Measurements from ENCODE around the gene KLHL10.

KLHL10 gene

GRCh38 chr17:41860254-41860931 is 22.8 kb downstream of the KLHL10 start:
- Histone ChIP-seq H3F3A (ENCODE audit: control insufficient read depth, insufficient read depth) (no peaks in the 10 kb centered on the region), H3K9me3 (ENCODE audit: control insufficient read depth, insufficient read depth, low read length) (no peaks in the 10 kb centered on the region), H3K4me3 (ENCODE audit: low read length) (no peak overlapping the region), H3K9me2 (replicated peaks; ENCODE audit: control insufficient read depth, low read length) (no peaks in the 10 kb centered on the region), H4K20me1 (ENCODE audit: control insufficient read depth, insufficient read depth, low read depth, low read length) (peaks cover 20% of the 10 kb centered on the region), H3K4me2 (ENCODE audit: low read length) (no peak overlapping the region), H3K27ac (ENCODE audit: low read depth, low read length) (no peak overlapping the region), H3K36me3 (ENCODE audit: control insufficient read depth, low read length) (peaks cover 11% of the 10 kb centered on the region), H3K4me1 (ENCODE audit: control insufficient read depth, low read length) (peaks cover 21% of the 10 kb centered on the region), H3K27me3 (ENCODE audit: control insufficient read depth, low read length) (no peaks in the 10 kb centered on the region), H3K79me2 (ENCODE audit: control insufficient read depth, low read length) (peaks cover 94% of the 10 kb centered on the region)
- TF ChIP-seq, protein P1, sequence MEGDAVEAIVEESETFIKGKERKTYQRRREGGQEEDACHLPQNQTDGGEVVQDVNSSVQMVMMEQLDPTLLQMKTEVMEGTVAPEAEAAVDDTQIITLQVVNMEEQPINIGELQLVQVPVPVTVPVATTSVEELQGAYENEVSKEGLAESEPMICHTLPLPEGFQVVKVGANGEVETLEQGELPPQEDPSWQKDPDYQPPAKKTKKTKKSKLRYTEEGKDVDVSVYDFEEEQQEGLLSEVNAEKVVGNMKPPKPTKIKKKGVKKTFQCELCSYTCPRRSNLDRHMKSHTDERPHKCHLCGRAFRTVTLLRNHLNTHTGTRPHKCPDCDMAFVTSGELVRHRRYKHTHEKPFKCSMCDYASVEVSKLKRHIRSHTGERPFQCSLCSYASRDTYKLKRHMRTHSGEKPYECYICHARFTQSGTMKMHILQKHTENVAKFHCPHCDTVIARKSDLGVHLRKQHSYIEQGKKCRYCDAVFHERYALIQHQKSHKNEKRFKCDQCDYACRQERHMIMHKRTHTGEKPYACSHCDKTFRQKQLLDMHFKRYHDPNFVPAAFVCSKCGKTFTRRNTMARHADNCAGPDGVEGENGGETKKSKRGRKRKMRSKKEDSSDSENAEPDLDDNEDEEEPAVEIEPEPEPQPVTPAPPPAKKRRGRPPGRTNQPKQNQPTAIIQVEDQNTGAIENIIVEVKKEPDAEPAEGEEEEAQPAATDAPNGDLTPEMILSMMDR (IDR thresholded peaks at IDR 0.05; ENCODE audit: low read depth, low read length, poor library complexity, severe bottlenecking) = no peak

GRCh38 chr17:41863074-41863848 is 25.6 kb downstream of the KLHL10 start:
- TF ChIP-seq, protein P1 (IDR thresholded peaks at IDR 0.05; ENCODE audit: low read depth, low read length, poor library complexity, severe bottlenecking) = no peak
- TF ChIP-seq EZH2phosphoT487 (IDR thresholded peaks at IDR 0.05; ENCODE audit: borderline replicate concordance, low read length) = no peak
- peaks cover 25% of the 10 kb centered on the region for H3K4me1 ChIP-seq (ENCODE audit: control insufficient read depth, low read length)
- H3K36me3 ChIP-seq (ENCODE audit: control insufficient read depth, low read length) = peaks cover 26% of the 10 kb centered on the region
- peaks cover 13% of the 10 kb centered on the region for H3F3A ChIP-seq (ENCODE audit: control insufficient read depth, insufficient read depth)
- no peaks in the 10 kb centered on the region for H3K9me3 ChIP-seq (ENCODE audit: control insufficient read depth, insufficient read depth, low read length)
- no peaks in the 10 kb centered on the region for H3K9me2 ChIP-seq (replicated peaks; ENCODE audit: control insufficient read depth, low read length)
- peaks cover 67% of the 10 kb centered on the region for H3K79me2 ChIP-seq (ENCODE audit: control insufficient read depth, low read length)
- H3K4me2 ChIP-seq (ENCODE audit: low read length) = peak overlapping the region; percentile 94
- peaks cover 20% of the 10 kb centered on the region for H4K20me1 ChIP-seq (ENCODE audit: control insufficient read depth, insufficient read depth, low read depth, low read length)
- H3K4me3 ChIP-seq (ENCODE audit: low read length) = peak overlapping the region; percentile 95
- no peaks in the 10 kb centered on the region for H3K27me3 ChIP-seq (ENCODE audit: control insufficient read depth, low read length)
- no peak overlapping the region for H3K27ac ChIP-seq (ENCODE audit: low read depth, low read length)

DNA sequence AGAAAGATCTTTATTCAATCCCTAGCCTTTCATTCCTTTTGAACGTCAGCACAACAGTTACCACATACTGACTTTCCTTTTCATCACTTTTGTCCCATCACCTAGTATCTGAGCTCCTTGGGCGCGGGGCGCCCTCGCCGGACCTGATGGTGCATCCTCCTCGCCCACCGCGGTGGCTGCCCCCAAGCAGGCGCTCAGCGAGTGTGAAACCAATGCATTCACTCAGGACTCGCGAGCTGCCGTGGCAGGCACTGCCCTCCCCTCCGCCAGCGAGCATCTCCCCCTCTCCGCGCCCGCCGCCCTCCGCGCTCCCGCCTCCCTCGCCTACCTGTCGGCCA is 26.8 kb downstream of the KLHL10 start:
- Histone ChIP-seq H3K4me1 (ENCODE audit: control insufficient read depth, low read length) (peaks cover 25% of the 10 kb centered on the region), H3K4me2 (ENCODE audit: low read length) (peak overlapping the region; percentile 94), H3K27me3 (ENCODE audit: control insufficient read depth, low read length) (no peaks in the 10 kb centered on the region), H3K36me3 (ENCODE audit: control insufficient read depth, low read length) (peaks cover 36% of the 10 kb centered on the region), H3K9me2 (replicated peaks; ENCODE audit: control insufficient read depth, low read length) (no peaks in the 10 kb centered on the region), H4K20me1 (ENCODE audit: control insufficient read depth, insufficient read depth, low read depth, low read length) (peaks cover 20% of the 10 kb centered on the region), H3F3A (ENCODE audit: control insufficient read depth, insufficient read depth) (peaks cover 16% of the 10 kb centered on the region), H3K79me2 (ENCODE audit: control insufficient read depth, low read length) (peaks cover 56% of the 10 kb centered on the region), H3K27ac (ENCODE audit: low read depth, low read length) (peak overlapping the region; percentile 44), H3K4me3 (ENCODE audit: low read length) (peak overlapping the region; percentile 95), H3K9me3 (ENCODE audit: control insufficient read depth, insufficient read depth, low read length) (no peaks in the 10 kb centered on the region)
- TF ChIP-seq, protein P1 (IDR thresholded peaks at IDR 0.05; ENCODE audit: low read depth, low read length, poor library complexity, severe bottlenecking) = no peak
- TF ChIP-seq EZH2phosphoT487 (IDR thresholded peaks at IDR 0.05; ENCODE audit: borderline replicate concordance, low read length) = no peak

Measured in DOHH2 (cell line).